Stimulated activated naive CD8-positive, alpha-beta T cell treated with anti-CD3 and anti-CD28 coated beads, Interleukin-15, Interleukin-2, amounts not matched to agents 100 ng/mL and 50 ng/mL, for 24 hours (primary cell): ENCODE measurements around the gene PLCH1.

Experiments used
- H3K27ac Mint-ChIP-seq: one replicate; pipeline ENCODE4 v1.8.0; 2021; ENCODE audit warnings: mild to moderate bottlenecking, mixed read lengths
- H3K27me3 Mint-ChIP-seq: one replicate; pipeline ENCODE4 v1.8.0; 2021; ENCODE audit warnings: mixed read lengths
- H3K36me3 Mint-ChIP-seq: one replicate; pipeline ENCODE4 v1.8.0; 2021; ENCODE audit warnings: low read depth, mixed read lengths
- H3K4me1 Mint-ChIP-seq: one replicate; pipeline ENCODE4 v1.8.0; 2021; ENCODE audit warnings: low read depth, mixed read lengths
- H3K4me3 Mint-ChIP-seq: one replicate; pipeline ENCODE4 v1.8.0; 2021; ENCODE audit warnings: mild to moderate bottlenecking, mixed read lengths
- H3K9me3 Mint-ChIP-seq: one replicate; pipeline ENCODE4 v1.8.0; 2021; ENCODE audit warnings: mixed read lengths

The PLCH1 gene, protein sequence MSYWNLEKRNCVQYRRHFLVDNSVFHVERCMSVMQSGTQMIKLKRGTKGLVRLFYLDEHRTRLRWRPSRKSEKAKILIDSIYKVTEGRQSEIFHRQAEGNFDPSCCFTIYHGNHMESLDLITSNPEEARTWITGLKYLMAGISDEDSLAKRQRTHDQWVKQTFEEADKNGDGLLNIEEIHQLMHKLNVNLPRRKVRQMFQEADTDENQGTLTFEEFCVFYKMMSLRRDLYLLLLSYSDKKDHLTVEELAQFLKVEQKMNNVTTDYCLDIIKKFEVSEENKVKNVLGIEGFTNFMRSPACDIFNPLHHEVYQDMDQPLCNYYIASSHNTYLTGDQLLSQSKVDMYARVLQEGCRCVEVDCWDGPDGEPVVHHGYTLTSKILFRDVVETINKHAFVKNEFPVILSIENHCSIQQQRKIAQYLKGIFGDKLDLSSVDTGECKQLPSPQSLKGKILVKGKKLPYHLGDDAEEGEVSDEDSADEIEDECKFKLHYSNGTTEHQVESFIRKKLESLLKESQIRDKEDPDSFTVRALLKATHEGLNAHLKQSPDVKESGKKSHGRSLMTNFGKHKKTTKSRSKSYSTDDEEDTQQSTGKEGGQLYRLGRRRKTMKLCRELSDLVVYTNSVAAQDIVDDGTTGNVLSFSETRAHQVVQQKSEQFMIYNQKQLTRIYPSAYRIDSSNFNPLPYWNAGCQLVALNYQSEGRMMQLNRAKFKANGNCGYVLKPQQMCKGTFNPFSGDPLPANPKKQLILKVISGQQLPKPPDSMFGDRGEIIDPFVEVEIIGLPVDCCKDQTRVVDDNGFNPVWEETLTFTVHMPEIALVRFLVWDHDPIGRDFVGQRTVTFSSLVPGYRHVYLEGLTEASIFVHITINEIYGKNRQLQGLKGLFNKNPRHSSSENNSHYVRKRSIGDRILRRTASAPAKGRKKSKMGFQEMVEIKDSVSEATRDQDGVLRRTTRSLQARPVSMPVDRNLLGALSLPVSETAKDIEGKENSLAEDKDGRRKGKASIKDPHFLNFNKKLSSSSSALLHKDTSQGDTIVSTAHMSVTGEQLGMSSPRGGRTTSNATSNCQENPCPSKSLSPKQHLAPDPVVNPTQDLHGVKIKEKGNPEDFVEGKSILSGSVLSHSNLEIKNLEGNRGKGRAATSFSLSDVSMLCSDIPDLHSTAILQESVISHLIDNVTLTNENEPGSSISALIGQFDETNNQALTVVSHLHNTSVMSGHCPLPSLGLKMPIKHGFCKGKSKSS (N-terminal part only)

DNA sequence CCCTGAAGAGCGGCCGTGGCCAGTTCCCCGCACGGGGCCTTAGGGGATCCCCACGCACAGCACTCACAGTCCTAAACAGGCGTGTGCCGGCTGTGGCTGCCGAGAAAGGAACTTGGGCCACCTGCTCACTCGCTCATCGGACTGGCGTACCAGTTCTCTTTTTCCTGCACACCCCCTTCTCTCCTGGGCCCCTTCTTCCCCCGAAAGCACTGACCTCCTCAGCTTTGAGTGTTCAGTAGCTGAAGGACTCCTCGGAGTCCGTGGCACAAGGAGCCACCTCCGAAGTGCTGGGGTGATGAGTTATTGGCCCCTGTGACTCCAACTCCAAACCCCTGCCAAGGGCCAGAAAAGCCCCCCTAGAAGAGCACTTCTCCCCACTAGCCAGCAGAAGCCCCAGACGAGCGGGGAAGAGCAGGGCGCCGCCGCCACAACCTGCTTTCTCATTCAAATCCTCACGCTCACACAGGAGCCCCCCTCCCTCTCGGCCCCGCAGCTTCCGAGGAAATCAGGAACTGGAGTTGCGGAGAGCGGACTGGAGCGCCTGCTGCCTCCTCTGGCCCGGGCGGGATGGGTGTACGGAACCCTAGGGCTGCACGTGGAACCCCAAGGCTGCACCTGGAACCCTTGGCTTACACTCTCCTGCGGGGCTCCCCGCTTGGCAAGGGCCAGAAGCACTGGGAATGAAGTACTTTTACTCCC, at the start of gene PLCH1:
TSS of gene PLCH1 (minus strand) at position 446 of the 699 bp plus-strand sequence. CDS start 40,847 bp downstream, outside the sequence.
- H3K4me3 Mint-ChIP-seq = peak within 1 kb of the TSS; percentile 84
- H3K27me3 Mint-ChIP-seq = peaks cover 57% of the 10 kb centered on the region
- H3K36me3 Mint-ChIP-seq = no peaks in the 10 kb centered on the region
- no peak within 1 kb of the TSS for H3K27ac Mint-ChIP-seq
- H3K9me3 Mint-ChIP-seq = no peaks in the 10 kb centered on the region
- peaks cover 14% of the 10 kb centered on the region for H3K4me1 Mint-ChIP-seq

GRCh38 chr3:155792532-155792931, 47.7 kb upstream of the PLCH1 start:
- Mint-ChIP-seq H3K27me3 (no peaks in the 10 kb centered on the region), H3K27ac (no peak overlapping the region), H3K4me1 (no peaks in the 10 kb centered on the region), H3K4me3 (no peak overlapping the region), H3K9me3 (peaks cover 4% of the 10 kb centered on the region), H3K36me3 (peaks cover 44% of the 10 kb centered on the region)

- H3K27ac Mint-ChIP-seq = peak overlapping the region; percentile 9
- H3K9me3 Mint-ChIP-seq = peaks cover 4% of the 10 kb centered on the region
- H3K4me3 Mint-ChIP-seq = no peak overlapping the region
- H3K27me3 Mint-ChIP-seq = no peaks in the 10 kb centered on the region
- peaks cover 1% of the 10 kb centered on the region for H3K4me1 Mint-ChIP-seq
- peaks cover 31% of the 10 kb centered on the region for H3K36me3 Mint-ChIP-seq
These were observed 46.3 kb upstream of the PLCH1 start for GRCh38 chr3:155791190-155791589.

GRCh38 chr3:155790272-155790925, 45.5 kb upstream of the PLCH1 start:
- Mint-ChIP-seq H3K4me3 (no peak overlapping the region), H3K9me3 (peaks cover 4% of the 10 kb centered on the region), H3K4me1 (peaks cover 9% of the 10 kb centered on the region), H3K27ac (no peak overlapping the region), H3K27me3 (no peaks in the 10 kb centered on the region), H3K36me3 (peaks cover 27% of the 10 kb centered on the region)

- peaks cover 10% of the 10 kb centered on the region for H3K4me1 Mint-ChIP-seq
- no peaks in the 10 kb centered on the region for H3K9me3 Mint-ChIP-seq
- H3K27ac Mint-ChIP-seq = no peak overlapping the region
- H3K4me3 Mint-ChIP-seq = no peak overlapping the region
- H3K36me3 Mint-ChIP-seq = peaks cover 21% of the 10 kb centered on the region
- H3K27me3 Mint-ChIP-seq = no peaks in the 10 kb centered on the region
These were observed 40.9 kb upstream of the PLCH1 start for GRCh38 chr3:155785662-155786295.

DNA sequence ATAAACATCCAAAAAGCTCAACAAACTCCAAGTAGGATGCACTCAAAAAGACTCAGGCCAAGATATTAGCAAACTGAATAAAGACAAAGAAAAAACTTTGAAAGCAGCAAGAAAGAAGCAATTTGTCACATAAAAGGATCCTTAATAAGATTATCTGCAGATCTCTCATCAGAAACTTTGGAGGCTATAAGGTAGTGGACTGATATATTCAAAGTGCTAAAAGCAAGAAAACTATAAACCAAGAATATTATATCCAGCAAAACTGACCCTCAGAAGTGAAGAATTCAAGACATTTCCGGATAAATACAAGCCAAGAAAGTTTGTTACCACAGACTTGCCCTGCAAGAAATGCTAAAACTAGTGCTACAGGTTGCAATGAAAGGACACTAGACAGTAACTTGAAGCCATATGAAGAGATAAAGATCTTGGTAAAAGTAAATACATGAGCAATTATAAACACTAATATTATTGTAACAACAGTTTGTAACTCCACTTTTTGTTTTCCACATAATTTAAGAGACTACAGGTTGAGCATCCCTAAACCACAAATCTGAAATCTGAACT, 37.6 kb upstream of the PLCH1 start:
- no peak overlapping the region for H3K27ac Mint-ChIP-seq
- H3K27me3 Mint-ChIP-seq = no peaks in the 10 kb centered on the region
- no peak overlapping the region for H3K4me3 Mint-ChIP-seq
- peaks cover 23% of the 10 kb centered on the region for H3K36me3 Mint-ChIP-seq
- H3K4me1 Mint-ChIP-seq = peaks cover 10% of the 10 kb centered on the region
- H3K9me3 Mint-ChIP-seq = no peaks in the 10 kb centered on the region

DNA sequence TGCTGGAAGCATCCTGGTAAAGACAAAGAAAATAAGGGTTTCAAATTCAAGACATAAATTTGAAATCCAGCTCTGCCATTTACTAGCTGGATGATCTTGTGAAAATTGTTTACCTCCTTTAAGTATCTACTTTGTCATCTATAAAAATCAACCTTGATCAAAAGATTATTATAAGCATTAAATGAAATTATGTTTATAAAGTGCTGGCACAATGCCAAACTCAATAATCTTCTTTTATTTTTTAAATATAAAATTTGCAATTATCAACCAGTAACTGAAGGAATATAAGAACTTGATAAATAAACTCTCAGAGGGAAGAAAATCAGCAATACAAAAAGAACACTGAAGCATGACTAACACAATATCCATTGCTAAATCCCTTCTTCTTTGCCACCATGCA, 35.4 kb upstream of the PLCH1 start:
- no peak overlapping the region for H3K27ac Mint-ChIP-seq
- H3K4me3 Mint-ChIP-seq = no peak overlapping the region
- H3K36me3 Mint-ChIP-seq = peaks cover 23% of the 10 kb centered on the region
- H3K4me1 Mint-ChIP-seq = peaks cover under 1% of the 10 kb centered on the region
- no peaks in the 10 kb centered on the region for H3K27me3 Mint-ChIP-seq
- no peaks in the 10 kb centered on the region for H3K9me3 Mint-ChIP-seq

GRCh38 chr3:155778462-155778861, 33.6 kb upstream of the PLCH1 start:
- Mint-ChIP-seq H3K9me3 (no peaks in the 10 kb centered on the region), H3K27ac (no peak overlapping the region), H3K36me3 (peaks cover 37% of the 10 kb centered on the region), H3K27me3 (no peaks in the 10 kb centered on the region), H3K4me3 (no peak overlapping the region), H3K4me1 (no peaks in the 10 kb centered on the region)

GRCh38 chr3:155772801-155773200, 27.9 kb upstream of the PLCH1 start:
- Mint-ChIP-seq H3K27ac (no peak overlapping the region), H3K36me3 (peaks cover 35% of the 10 kb centered on the region), H3K4me1 (no peaks in the 10 kb centered on the region), H3K27me3 (no peaks in the 10 kb centered on the region), H3K4me3 (no peak overlapping the region), H3K9me3 (no peaks in the 10 kb centered on the region)

GRCh38 chr3:155771126-155771525, 26.3 kb upstream of the PLCH1 start:
- Mint-ChIP-seq H3K4me3 (no peak overlapping the region), H3K9me3 (no peaks in the 10 kb centered on the region), H3K4me1 (no peaks in the 10 kb centered on the region), H3K27ac (no peak overlapping the region), H3K27me3 (no peaks in the 10 kb centered on the region), H3K36me3 (peaks cover 39% of the 10 kb centered on the region)

DNA sequence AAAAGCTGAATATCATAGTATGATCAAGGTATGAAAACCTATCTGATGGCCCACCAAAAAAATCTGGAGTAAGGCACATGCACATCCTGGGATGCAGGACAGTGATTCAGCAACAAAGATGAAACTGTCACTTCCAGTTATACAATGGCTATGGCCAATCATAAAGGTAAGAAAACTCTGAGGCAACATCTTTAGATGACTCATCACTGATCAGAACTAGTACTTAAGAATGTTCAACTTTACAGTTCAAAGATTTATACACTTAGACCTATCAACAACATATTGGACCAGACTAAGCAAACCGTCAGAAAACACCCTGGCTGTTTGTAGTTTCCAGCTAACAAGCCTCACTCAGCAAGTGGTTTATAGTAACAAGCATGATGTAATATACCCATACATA, 21.3 kb upstream of the PLCH1 start:
- Mint-ChIP-seq H3K27ac (no peak overlapping the region), H3K27me3 (no peaks in the 10 kb centered on the region), H3K9me3 (no peaks in the 10 kb centered on the region), H3K36me3 (peaks cover 38% of the 10 kb centered on the region), H3K4me3 (no peak overlapping the region), H3K4me1 (no peaks in the 10 kb centered on the region)

DNA sequence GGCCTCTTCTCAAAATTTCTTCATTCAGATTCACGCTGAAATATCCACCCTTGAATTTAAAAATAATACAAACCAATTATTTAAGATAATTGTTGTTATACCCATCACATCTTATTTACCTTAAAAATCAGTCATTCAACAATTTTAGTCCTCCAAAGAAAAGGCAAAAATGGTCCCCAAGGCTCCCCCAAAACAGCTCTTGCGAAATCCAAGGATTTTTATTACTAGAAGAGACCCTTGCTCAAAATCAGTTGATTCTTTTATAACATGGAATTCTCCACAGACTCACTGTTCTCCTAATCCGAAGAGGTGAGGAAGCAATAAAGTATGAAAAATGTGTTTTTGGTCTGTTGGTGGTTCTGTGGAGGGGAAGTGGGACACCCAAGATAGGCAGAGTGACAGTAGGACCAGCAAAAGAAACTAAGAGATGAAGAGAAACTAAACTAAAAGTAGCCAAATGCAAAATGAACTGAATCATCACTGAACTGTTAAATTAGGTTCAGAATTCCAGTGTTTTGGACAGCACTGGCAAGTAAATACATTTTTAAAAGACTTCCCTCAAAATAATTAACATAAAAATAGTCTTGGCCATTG, 19.1 kb upstream of the PLCH1 start:
- Mint-ChIP-seq H3K36me3 (peaks cover 25% of the 10 kb centered on the region), H3K9me3 (no peaks in the 10 kb centered on the region), H3K27ac (no peak overlapping the region), H3K4me1 (no peaks in the 10 kb centered on the region), H3K4me3 (no peak overlapping the region), H3K27me3 (no peaks in the 10 kb centered on the region)

DNA sequence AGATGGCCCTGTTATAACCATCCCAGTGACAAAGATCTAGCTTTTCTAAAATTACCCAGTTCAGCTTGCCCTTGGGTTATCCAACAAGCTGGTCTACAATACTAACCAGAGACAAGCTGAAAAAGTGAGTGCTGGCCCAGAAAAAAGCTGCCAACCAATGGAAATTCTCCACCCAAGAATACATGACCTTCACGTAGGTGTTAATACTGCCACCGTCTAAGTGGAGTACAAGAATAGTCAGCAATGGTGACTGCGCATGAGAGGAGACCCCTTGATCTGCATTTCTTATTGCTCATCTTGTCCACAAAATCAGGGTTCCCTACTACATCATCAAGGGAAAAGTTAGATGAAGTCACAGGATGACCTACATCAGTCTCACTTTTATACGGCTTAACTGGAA, 15.8 kb upstream of the PLCH1 start:
- Mint-ChIP-seq H3K27ac (no peak overlapping the region), H3K9me3 (no peaks in the 10 kb centered on the region), H3K4me3 (no peak overlapping the region), H3K27me3 (no peaks in the 10 kb centered on the region), H3K4me1 (no peaks in the 10 kb centered on the region), H3K36me3 (peaks cover 19% of the 10 kb centered on the region)
